Natural killer cell (primary cell): ENCODE results near the gene SMIM23. TPM values are rescaled to one million over a fixed set of nuclear protein-coding genes. Genes with fewer than 3 reads are reported as not detected.

ENCODE experiments used
- ATAC-seq, 3 donors: fragments of 150-1000 bp in 2 of 3; fragments of 200-7000 bp in 1 of 3; cut with Tn5 transposase; 1 replicate in 1 of 3; 2 replicates in 2 of 3; pipeline ENCODE4 v1.10.0; 2021; ENCODE audit warnings: mild to moderate bottlenecking in 2 of 3, moderate library complexity in 2 of 3
- DNase-seq, 2 donors: peaks; one replicate each; pipeline versions ENCODE4 v3.0.0 to v3.0.0-alpha.2; 2013 to 2021; ENCODE audit warnings: mixed read lengths in 1 of 2
- H3K27ac ChIP-seq: one replicate; pipeline ENCODE4 v1.5.1; 2013; ENCODE audit warnings: mild to moderate bottlenecking, low read length
- H3K27me3 ChIP-seq: one replicate; pipeline ENCODE4 v1.6.1; 2013; ENCODE audit warnings: low read length; ENCODE audit not compliant: control insufficient read depth, insufficient read depth
- H3K36me3 ChIP-seq: one replicate; pipeline ENCODE4 v1.6.1; 2013; ENCODE audit warnings: low read length; ENCODE audit not compliant: control insufficient read depth, insufficient read depth
- H3K4me1 ChIP-seq: one replicate; pipeline ENCODE4 v1.6.1; 2013; ENCODE audit warnings: low read length; ENCODE audit not compliant: control insufficient read depth, insufficient read depth
- H3K4me3 ChIP-seq: one replicate; pipeline ENCODE4 v1.5.1; 2013; ENCODE audit warnings: low read length
- H3K9me3 ChIP-seq: one replicate; pipeline ENCODE4 v1.6.1; 2013; ENCODE audit warnings: low read length; ENCODE audit not compliant: control insufficient read depth, insufficient read depth
- H3K27ac Mint-ChIP-seq, 2 donors: one replicate each; pipeline ENCODE4 v1.8.0; 2022; ENCODE audit warnings: mild to moderate bottlenecking in 2 of 2, mixed read lengths in 2 of 2, moderate library complexity in 1 of 2
- H3K27me3 Mint-ChIP-seq, 2 donors: one replicate each; pipeline ENCODE4 v1.8.0; 2022; ENCODE audit warnings: low read depth in 2 of 2, mixed read lengths in 2 of 2
- H3K36me3 Mint-ChIP-seq: one replicate; pipeline ENCODE4 v1.8.0; 2022; ENCODE audit warnings: mixed read lengths
- H3K4me1 Mint-ChIP-seq, 2 donors: one replicate each; pipeline ENCODE4 v1.8.0; 2022; ENCODE audit warnings: mixed read lengths in 2 of 2
- H3K4me3 Mint-ChIP-seq: one replicate; pipeline ENCODE4 v1.8.0; 2022; ENCODE audit warnings: mild to moderate bottlenecking, moderate library complexity, mixed read lengths
- H3K9me3 Mint-ChIP-seq, 2 donors: one replicate each; pipeline ENCODE4 v1.8.0; 2022; ENCODE audit warnings: mixed read lengths in 2 of 2
- CTCF ChIP-seq: fragments of 200-600 bp; IDR thresholded peaks from one replicate; pipeline ENCODE4 v1.8.0; 2022; ENCODE audit warnings: antibody characterized with exemption
- WGBS: methylation state at CpG from one replicate; pipeline ENCODE4 v1.1.7; 2013; ENCODE audit warnings: missing lambda C conversion rate; ENCODE audit not compliant: insufficient coverage; 5-methylcytosine and 5-hydroxymethylcytosine counted together
- intact Hi-C: fragments of 100-400 bp; cut with micrococcal nuclease; formaldehyde crosslinking; loops from one replicate; pipeline ENCODE4 v1.14.2; 2022
- total RNA-seq, 4 donors: library from RNA; stranded (reverse); fragments of 120-200 nt in 1 of 4; gene quantifications; one replicate each; pipeline versions ENCODE4 v1.2.3 to v1.2.4, GENCODE V29; 2013 to 2022

Gene SMIM23
- total RNA-seq, 3 donors from 2014 or later (not counting 1 experiment from before 2014, with no cell fraction given), result not detected

GRCh38 chr5:171739271-171739670 is 46.3 kb upstream of the SMIM23 start:
- WGBS, result 82% methylated on average over 6 of the region's 6 CpGs
- no peaks in the 10 kb centered on the region for H3K27me3 ChIP-seq
- H3K27ac ChIP-seq, result no peak overlapping the region
- no peaks in the 10 kb centered on the region for H3K36me3 Mint-ChIP-seq
- no peaks in the 10 kb centered on the region for H3K9me3 ChIP-seq
- H3K36me3 ChIP-seq, result no peaks in the 10 kb centered on the region
- no peaks in the 10 kb centered on the region for H3K4me1 ChIP-seq
- TF ChIP-seq CTCF, result no peak
- H3K4me1 Mint-ChIP-seq, result no peaks in the 10 kb centered on the region
- H3K9me3 Mint-ChIP-seq, result no peaks in the 10 kb centered on the region
- H3K4me3 ChIP-seq, result no peak overlapping the region
- no peak overlapping the region for H3K27ac Mint-ChIP-seq
- DNase-seq (no peak), ATAC-seq (no peak)
- intact Hi-C loops, result no loop called here
- H3K4me3 Mint-ChIP-seq, result no peak overlapping the region
- peaks cover 0 to 3% of the 10 kb centered on the region in 2 donors for H3K27me3 Mint-ChIP-seq

GRCh38 chr5:171743436-171744076 is 42.1 kb upstream of the SMIM23 start:
- Mint-ChIP-seq H3K27me3 (peaks cover 0 to 3% of the 10 kb centered on the region in 2 donors), H3K9me3 (no peaks in the 10 kb centered on the region), H3K27ac (no peak overlapping the region), H3K36me3 (no peaks in the 10 kb centered on the region), H3K4me3 (no peak overlapping the region), H3K4me1 (no peaks in the 10 kb centered on the region)
- intact Hi-C loops, result no loop called here
- no peak overlapping the region for H3K4me3 ChIP-seq
- ATAC-seq (no peak), DNase-seq (no peak)
- H3K4me1 ChIP-seq, result no peaks in the 10 kb centered on the region
- H3K27ac ChIP-seq, result no peak overlapping the region
- WGBS, result 82% methylated on average over 6 of the region's 6 CpGs
- H3K36me3 ChIP-seq, result no peaks in the 10 kb centered on the region
- H3K27me3 ChIP-seq, result no peaks in the 10 kb centered on the region
- TF ChIP-seq CTCF, result no peak
- H3K9me3 ChIP-seq, result no peaks in the 10 kb centered on the region

- intact Hi-C loops, result no loop called here
- Histone ChIP-seq H3K27me3 (no peaks in the 10 kb centered on the region), H3K4me3 (no peak overlapping the region), H3K27ac (no peak overlapping the region), H3K36me3 (no peaks in the 10 kb centered on the region), H3K9me3 (no peaks in the 10 kb centered on the region), H3K4me1 (no peaks in the 10 kb centered on the region)
- Mint-ChIP-seq H3K27me3 (peaks cover 0 to 1% of the 10 kb centered on the region in 2 donors), H3K9me3 (no peaks in the 10 kb centered on the region), H3K36me3 (no peaks in the 10 kb centered on the region), H3K4me3 (no peak overlapping the region), H3K27ac (no peak overlapping the region), H3K4me1 (no peaks in the 10 kb centered on the region)
- TF ChIP-seq CTCF, result no peak
- no peak for DNase-seq
- ATAC-seq, result no peak
- WGBS, result 86% methylated on average over 2 of the region's 2 CpGs
Observed at GRCh38 chr5:171744264-171744663, 41.4 kb upstream of the SMIM23 start.

GRCh38 chr5:171744882-171745281 is 40.7 kb upstream of the SMIM23 start:
- H3K9me3 Mint-ChIP-seq, result no peaks in the 10 kb centered on the region
- DNase-seq, result no peak
- TF ChIP-seq CTCF, result no peak
- Histone ChIP-seq H3K27me3 (no peaks in the 10 kb centered on the region), H3K36me3 (no peaks in the 10 kb centered on the region), H3K4me3 (no peak overlapping the region), H3K9me3 (no peaks in the 10 kb centered on the region), H3K27ac (no peak overlapping the region), H3K4me1 (no peaks in the 10 kb centered on the region)
- intact Hi-C loops, result no loop called here
- no peak overlapping the region for H3K4me3 Mint-ChIP-seq
- no peaks in the 10 kb centered on the region for H3K36me3 Mint-ChIP-seq
- no peak overlapping the region for H3K27ac Mint-ChIP-seq
- no peaks in the 10 kb centered on the region for H3K27me3 Mint-ChIP-seq
- ATAC-seq, result no peak
- no peaks in the 10 kb centered on the region for H3K4me1 Mint-ChIP-seq
- 95% methylated on average over 2 of the region's 2 CpGs for WGBS
